Caco-2 (cell line): ENCODE data around the gene SKAP1. TPM values are rescaled to one million over a fixed set of nuclear protein-coding genes. Genes with fewer than 3 reads are reported as not detected.

Source experiments
- BruUV-seq: library from RNA; stranded (reverse); fragments of 400-500 nt; replicated peaks from 2 replicates; lab custom pipeline; 2021; lab: Mats Ljungman, UMichigan
- CTCF ChIA-PET: fragments of 300-600 bp; sonication (Branson Sonifier 250); formaldehyde crosslinking; loops from one replicate; lab custom pipeline; 2022; ENCODE audit warnings: antibody characterized with exemption; lab: Charles Lee
- POLR2A ChIA-PET: fragments of 300-600 bp; sonication (Branson Sonifier 250); formaldehyde crosslinking; loops from one replicate; lab custom pipeline; 2022; ENCODE audit warnings: antibody characterized with exemption; lab: Charles Lee
- DNase-seq, 2 experiments: peaks; one replicate each; pipeline versions ENCODE4 v3.0.0 to v3.0.0-alpha.2; 2020 to 2022
- H3K27me3 ChIP-seq: replicated peaks from 2 replicates; pipeline ENCODE4 v1.6.0; 2011; ENCODE audit warnings: low read length; ENCODE audit not compliant: control insufficient read depth, insufficient read depth
- H3K36me3 ChIP-seq: 2 replicates; pipeline ENCODE4 v1.5.1; 2011; ENCODE audit warnings: low read length; ENCODE audit not compliant: control insufficient read depth, insufficient read depth
- H3K4me1 ChIP-seq: fragments of 250-450 bp; sonication (Bioruptor Pico); 2 replicates; pipeline ENCODE4 v1.5.1; 2020; ENCODE audit warnings: mild to moderate bottlenecking
- H3K4me3 ChIP-seq: 2 replicates; pipeline ENCODE4 v1.5.1; 2011; ENCODE audit warnings: low read depth, mild to moderate bottlenecking, control low read depth, low read length
- H3K9me3 ChIP-seq: fragments of 250-450 bp; sonication (Bioruptor Pico); 2 replicates; pipeline ENCODE4 v1.5.1; 2020; ENCODE audit warnings: mild to moderate bottlenecking, moderate library complexity
- H3K27ac Mint-ChIP-seq: one replicate; pipeline ENCODE4 v1.8.0; 2022; ENCODE audit warnings: mixed read lengths; ENCODE audit not compliant: unreplicated experiment
- H3K27me3 Mint-ChIP-seq: one replicate; pipeline ENCODE4 v1.8.0; 2022; ENCODE audit warnings: mixed read lengths; ENCODE audit not compliant: insufficient read depth, unreplicated experiment
- H3K36me3 Mint-ChIP-seq: one replicate; pipeline ENCODE4 v1.8.0; 2022; ENCODE audit warnings: mild to moderate bottlenecking, mixed read lengths; ENCODE audit not compliant: insufficient read depth, unreplicated experiment
- H3K4me1 Mint-ChIP-seq: one replicate; pipeline ENCODE4 v1.8.0; 2022; ENCODE audit warnings: low read depth, mixed read lengths; ENCODE audit not compliant: unreplicated experiment
- H3K4me3 Mint-ChIP-seq: one replicate; pipeline ENCODE4 v1.8.0; 2022; ENCODE audit warnings: mild to moderate bottlenecking, moderate library complexity, mixed read lengths; ENCODE audit not compliant: unreplicated experiment
- H3K9me3 Mint-ChIP-seq: one replicate; pipeline ENCODE4 v1.8.0; 2022; ENCODE audit warnings: mixed read lengths; ENCODE audit not compliant: unreplicated experiment
- intact Hi-C: fragments of 100-400 bp; cut with micrococcal nuclease; formaldehyde crosslinking; loops from one replicate; pipeline ENCODE4 v1.10.0; 2022; ENCODE audit not compliant: unreplicated experiment
- total RNA-seq: library from RNA; stranded (reverse); gene quantifications from 2 replicates; pipeline ENCODE4 v1.2.3, GENCODE V29; 2022
- TF ChIP-seq, protein P1 (sequence below), 2 experiments: fragments of 200-600 bp in 1 of 2; IDR thresholded peaks; 1 replicate in 1 of 2; 2 replicates in 1 of 2; pipeline versions ENCODE4 v1.5.1 to v1.8.0; 2011 to 2022; ENCODE audit warnings: antibody characterized with exemption in 1 of 2, control low read depth in 1 of 2, inconsistent platforms in 1 of 2, low read depth in 1 of 2, low read length in 1 of 2, mild to moderate bottlenecking in 1 of 2, moderate library complexity in 1 of 2; ENCODE audit not compliant: insufficient read depth in 1 of 2, severe bottlenecking in 1 of 2, unreplicated experiment in 1 of 2

Gene SKAP1
- total RNA-seq, 1 experiment from 2014 or later = 0.70 TPM

- H3K9me3 ChIP-seq = no peaks in the 10 kb centered on the region
- CTCF ChIA-PET = interaction anchor here (0.5 to 1.0 kb wide), 4 partner anchors 49 to 117 kb away, joined by 3 to 4 read pairs (median 4); no protein-coding TSS in a partner anchor
- intact Hi-C loops = no loop called here
- Mint-ChIP-seq H3K9me3 (no peaks in the 10 kb centered on the region), H3K27me3 (peaks cover 24% of the 10 kb centered on the region), H3K36me3 (no peaks in the 10 kb centered on the region), H3K4me3 (no peak overlapping the region), H3K27ac (no peak overlapping the region), H3K4me1 (peaks cover 19% of the 10 kb centered on the region)
- H3K27me3 ChIP-seq = no peaks in the 10 kb centered on the region; the same call in 1 of the 2 replicates
- H3K4me3 ChIP-seq = no peak overlapping the region
- no TSS peak for BruUV-seq
- TF ChIP-seq, protein P1, sequence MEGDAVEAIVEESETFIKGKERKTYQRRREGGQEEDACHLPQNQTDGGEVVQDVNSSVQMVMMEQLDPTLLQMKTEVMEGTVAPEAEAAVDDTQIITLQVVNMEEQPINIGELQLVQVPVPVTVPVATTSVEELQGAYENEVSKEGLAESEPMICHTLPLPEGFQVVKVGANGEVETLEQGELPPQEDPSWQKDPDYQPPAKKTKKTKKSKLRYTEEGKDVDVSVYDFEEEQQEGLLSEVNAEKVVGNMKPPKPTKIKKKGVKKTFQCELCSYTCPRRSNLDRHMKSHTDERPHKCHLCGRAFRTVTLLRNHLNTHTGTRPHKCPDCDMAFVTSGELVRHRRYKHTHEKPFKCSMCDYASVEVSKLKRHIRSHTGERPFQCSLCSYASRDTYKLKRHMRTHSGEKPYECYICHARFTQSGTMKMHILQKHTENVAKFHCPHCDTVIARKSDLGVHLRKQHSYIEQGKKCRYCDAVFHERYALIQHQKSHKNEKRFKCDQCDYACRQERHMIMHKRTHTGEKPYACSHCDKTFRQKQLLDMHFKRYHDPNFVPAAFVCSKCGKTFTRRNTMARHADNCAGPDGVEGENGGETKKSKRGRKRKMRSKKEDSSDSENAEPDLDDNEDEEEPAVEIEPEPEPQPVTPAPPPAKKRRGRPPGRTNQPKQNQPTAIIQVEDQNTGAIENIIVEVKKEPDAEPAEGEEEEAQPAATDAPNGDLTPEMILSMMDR (IDR thresholded peaks at IDR 0.05; ENCODE audit: insufficient read depth in 1 of 2, low read depth in 1 of 2, low read length in 1 of 2, severe bottlenecking in 1 of 2, unreplicated experiment in 1 of 2) = no peak
- POLR2A ChIA-PET = interaction anchor here (0.6 kb wide), 1 partner anchor 49 kb away, joined by 4 read pairs; no protein-coding TSS in a partner anchor
- H3K4me1 ChIP-seq = peaks cover 18% of the 10 kb centered on the region
- no peaks in the 10 kb centered on the region for H3K36me3 ChIP-seq
- peak in 1 of 2 experiments; percentile 33 for DNase-seq
These were observed 30.0 kb upstream of the SKAP1 start for GRCh38 chr17:48460052-48460451.

- Mint-ChIP-seq H3K27ac (no peak overlapping the region), H3K4me3 (no peak overlapping the region), H3K36me3 (no peaks in the 10 kb centered on the region), H3K27me3 (peaks cover 24% of the 10 kb centered on the region), H3K9me3 (no peaks in the 10 kb centered on the region), H3K4me1 (peaks cover 19% of the 10 kb centered on the region)
- intact Hi-C loops = loop anchor here (5.0 kb wide), 4 partner anchors 52 to 432 kb away; no protein-coding TSS in a partner anchor
- TF ChIP-seq, protein P1 (IDR thresholded peaks at IDR 0.05; ENCODE audit: insufficient read depth in 1 of 2, low read depth in 1 of 2, low read length in 1 of 2, severe bottlenecking in 1 of 2, unreplicated experiment in 1 of 2) = no peak
- Histone ChIP-seq H3K9me3 (no peaks in the 10 kb centered on the region), H3K36me3 (no peaks in the 10 kb centered on the region), H3K4me3 (no peak overlapping the region), H3K4me1 (peaks cover 18% of the 10 kb centered on the region), H3K27me3 (no peaks in the 10 kb centered on the region; the same call in 1 of the 2 replicates)
- DNase-seq = no peak
- BruUV-seq = no TSS peak
- ChIA-PET CTCF (interaction anchor here (0.6 to 1.0 kb wide), 3 partner anchors 83 to 386 kb away, joined by 3 to 4 read pairs (median 3); no protein-coding TSS in a partner anchor), POLR2A (interaction anchor here (0.6 kb wide), 1 partner anchor 48 kb away, joined by 4 read pairs; no protein-coding TSS in a partner anchor)
These were observed 29.2 kb upstream of the SKAP1 start for GRCh38 chr17:48459070-48459844.

- intact Hi-C loops = loop anchor here (1.0 to 5.0 kb wide), 8 partner anchors 26 to 430 kb away; partner anchors contain the start of gene SKAP1
- POLR2A ChIA-PET = no interaction called here
These were observed 27.2 kb upstream of the SKAP1 start for GRCh38 chr17:48457080-48457836.

More at GRCh38 chr17:48457080-48457836, 27.2 kb upstream of the SKAP1 start:
- Mint-ChIP-seq H3K9me3 (no peaks in the 10 kb centered on the region), H3K4me3 (peak overlapping the region; percentile 69), H3K4me1 (peaks cover 19% of the 10 kb centered on the region), H3K27ac (peak overlapping the region; percentile 31), H3K36me3 (no peaks in the 10 kb centered on the region), H3K27me3 (peaks cover 16% of the 10 kb centered on the region)
- no TSS peak for BruUV-seq
- Histone ChIP-seq H3K4me3 (peak overlapping the region; percentile 17), H3K36me3 (no peaks in the 10 kb centered on the region), H3K27me3 (no peaks in the 10 kb centered on the region; the same call in 1 of the 2 replicates), H3K9me3 (no peaks in the 10 kb centered on the region), H3K4me1 (peaks cover 18% of the 10 kb centered on the region)
- TF ChIP-seq, protein P1 (IDR thresholded peaks at IDR 0.05; ENCODE audit: insufficient read depth in 1 of 2, low read depth in 1 of 2, low read length in 1 of 2, severe bottlenecking in 1 of 2, unreplicated experiment in 1 of 2) = peak; percentile 100
- CTCF ChIA-PET = interaction anchor here (0.5 to 2.3 kb wide), 21 partner anchors 8 to 548 kb away, joined by 3 to 15 read pairs (median 5); partner anchors contain the start of gene CDK5RAP3
- DNase-seq = peak; percentile 80 to 90
